HepG2 (cell line): ENCODE results near the gene APC2. TPM values are rescaled to one million over a fixed set of nuclear protein-coding genes. Genes with fewer than 3 reads are reported as not detected.

Experiments
- AGO1 ChIP-seq: fragments of 200-400 bp; formaldehyde crosslinking; IDR thresholded peaks from 2 replicates; pipeline ENCODE4 v1.6.1; 2017; ENCODE audit warnings: mild to moderate bottlenecking, low read depth, low read length, moderate library complexity; ENCODE audit not compliant: poor library complexity, severe bottlenecking
- GTF3A ChIP-seq: sonication (generic); formaldehyde crosslinking; conservative IDR thresholded peaks from 2 replicates; pipeline ENCODE4 v1.4.0; 2020; ENCODE audit warnings: mild to moderate bottlenecking, missing genetic modification reagents
- HIVEP1 ChIP-seq: sonication (generic); formaldehyde crosslinking; IDR thresholded peaks from 2 replicates; pipeline ENCODE4 v1.4.0; 2020; ENCODE audit warnings: mild to moderate bottlenecking, missing genetic modification reagents
- HOXA7 ChIP-seq: sonication (generic); formaldehyde crosslinking; IDR thresholded peaks from 2 replicates; pipeline ENCODE4 v1.8.1; 2022; ENCODE audit warnings: mild to moderate bottlenecking, missing genetic modification reagents, moderate library complexity
- IRX3 ChIP-seq: sonication (generic); formaldehyde crosslinking; IDR thresholded peaks from 2 replicates; pipeline ENCODE4 v1.8.1; 2023; ENCODE audit warnings: mild to moderate bottlenecking, low read depth, missing genetic modification reagents, borderline replicate concordance
- JDP2 ChIP-seq: sonication (generic); formaldehyde crosslinking; IDR thresholded peaks from 2 replicates; pipeline ENCODE4 v1.8.1; 2022; ENCODE audit warnings: missing genetic modification reagents, borderline replicate concordance
- NCOA2 ChIP-seq: sonication (generic); formaldehyde crosslinking; IDR thresholded peaks from 2 replicates; pipeline ENCODE4 v1.8.0; 2022; ENCODE audit warnings: inconsistent platforms
- POLR2A ChIP-seq, 2 experiments: IDR thresholded peaks; 2 replicates each; pipeline ENCODE4 v1.6.1; 2011; ENCODE audit warnings: low read depth in 2 of 2, low read length in 2 of 2, mild to moderate bottlenecking in 1 of 2, moderate library complexity in 1 of 2; ENCODE audit not compliant: insufficient read depth in 1 of 2
- PRDM10 ChIP-seq: sonication (generic); formaldehyde crosslinking; IDR thresholded peaks from 2 replicates; pipeline ENCODE4 v1.4.0; 2020; ENCODE audit warnings: low read depth, missing genetic modification reagents
- RARG ChIP-seq: sonication (generic); formaldehyde crosslinking; IDR thresholded peaks from 2 replicates; pipeline ENCODE4 v1.4.0; 2020; ENCODE audit warnings: low read depth, mild to moderate bottlenecking, missing genetic modification reagents
- STAT5B ChIP-seq: sonication (generic); formaldehyde crosslinking; IDR thresholded peaks from 2 replicates; pipeline ENCODE4 v1.4.0; 2020; ENCODE audit warnings: missing genetic modification reagents
- TAF1 ChIP-seq: sonication (generic); formaldehyde crosslinking; IDR thresholded peaks from 2 replicates; pipeline ENCODE4 v1.4.0; 2020; ENCODE audit warnings: missing genetic modification reagents
- THAP11 ChIP-seq: IDR thresholded peaks from 2 replicates; pipeline ENCODE4 v1.6.1; 2016; ENCODE audit warnings: missing biosample characterization, missing genetic modification reagents
- YEATS2 ChIP-seq: sonication (generic); formaldehyde crosslinking; IDR thresholded peaks from 2 replicates; pipeline ENCODE4 v1.4.0; 2020; ENCODE audit warnings: missing genetic modification reagents, borderline replicate concordance
- ZFP82 ChIP-seq: sonication (generic); formaldehyde crosslinking; IDR thresholded peaks from 2 replicates; pipeline ENCODE4 v1.5.1; 2020; ENCODE audit warnings: mild to moderate bottlenecking, missing genetic modification reagents, borderline replicate concordance
- ZNF317 ChIP-seq: sonication (generic); formaldehyde crosslinking; IDR thresholded peaks from 2 replicates; pipeline ENCODE4 v1.5.0; 2020; ENCODE audit warnings: mild to moderate bottlenecking, missing genetic modification reagents
- ZNF501 ChIP-seq: sonication (generic); formaldehyde crosslinking; IDR thresholded peaks from 2 replicates; pipeline ENCODE4 v1.5.1; 2020; ENCODE audit warnings: mild to moderate bottlenecking, moderate library complexity, missing genetic modification reagents
- ZNF589 ChIP-seq: sonication (generic); formaldehyde crosslinking; conservative IDR thresholded peaks from 2 replicates; pipeline ENCODE4 v1.8.0; 2022; ENCODE audit warnings: mild to moderate bottlenecking, moderate library complexity, missing genetic modification reagents
- ZNF605 ChIP-seq: sonication (generic); formaldehyde crosslinking; IDR thresholded peaks from 2 replicates; pipeline ENCODE4 v1.8.0; 2022; ENCODE audit warnings: mild to moderate bottlenecking, missing genetic modification reagents
- ZNF674 ChIP-seq: sonication (generic); formaldehyde crosslinking; IDR thresholded peaks from 2 replicates; pipeline ENCODE4 v1.5.0; 2020; ENCODE audit warnings: low read depth, mild to moderate bottlenecking, missing genetic modification reagents
- ZNF678 ChIP-seq: sonication (generic); formaldehyde crosslinking; IDR thresholded peaks from 2 replicates; pipeline ENCODE4 v1.4.0; 2020; ENCODE audit warnings: mild to moderate bottlenecking, missing genetic modification reagents
- ZNF747 ChIP-seq: sonication (generic); formaldehyde crosslinking; IDR thresholded peaks from 2 replicates; pipeline ENCODE4 v1.8.1; 2023; ENCODE audit warnings: missing genetic modification reagents, mild to moderate bottlenecking, borderline replicate concordance
- ZNF75D ChIP-seq: sonication (generic); formaldehyde crosslinking; IDR thresholded peaks from 2 replicates; pipeline ENCODE4 v1.8.1; 2023; ENCODE audit warnings: missing genetic modification reagents, mild to moderate bottlenecking, borderline replicate concordance
- ZNF879 ChIP-seq: sonication (generic); formaldehyde crosslinking; IDR thresholded peaks from 2 replicates; pipeline ENCODE4 v1.8.1; 2023; ENCODE audit warnings: missing genetic modification reagents
- polyA plus RNA-seq, 8 experiments: library from polyadenylated mRNA; depleted of rRNA in 3 of 8; stranded (reverse) in 7 of 8; unstranded in 1 of 8; fragments of >200 nt; fragmentation: Illumina TruSeq in 4 of 8; extraction: Trizol in 4 of 8; gene quantifications; 2 replicates each; pipeline versions ENCODE4 v1.2.1 to v1.2.3, GENCODE V29; 2011 to 2016; ENCODE audit warnings: low read depth in 4 of 8, missing spikeins in 1 of 8, mixed read lengths in 1 of 8; ENCODE audit not compliant: insufficient read depth in 1 of 8
- total RNA-seq, 5 experiments: library from RNA; depleted of rRNA; stranded (reverse); fragments of >200 nt; fragmentation: Illumina TruSeq; extraction: Trizol; gene quantifications; 2 replicates each; pipeline ENCODE4 v1.2.3, GENCODE V29; 2016; ENCODE audit warnings: low read depth in 1 of 5
- TF ChIP-seq, protein P1 (sequence below): sonication (generic); formaldehyde crosslinking; IDR thresholded peaks from 2 replicates; pipeline ENCODE4 v1.5.0; 2020; ENCODE audit warnings: missing genetic modification reagents

APC2 gene
- total and polyA plus RNA-seq, 2 of the 13 experiments (the other 11 are each of a cell fraction or from before 2014, with no cell fraction given), result 0.08 to 0.22 TPM

DNA sequence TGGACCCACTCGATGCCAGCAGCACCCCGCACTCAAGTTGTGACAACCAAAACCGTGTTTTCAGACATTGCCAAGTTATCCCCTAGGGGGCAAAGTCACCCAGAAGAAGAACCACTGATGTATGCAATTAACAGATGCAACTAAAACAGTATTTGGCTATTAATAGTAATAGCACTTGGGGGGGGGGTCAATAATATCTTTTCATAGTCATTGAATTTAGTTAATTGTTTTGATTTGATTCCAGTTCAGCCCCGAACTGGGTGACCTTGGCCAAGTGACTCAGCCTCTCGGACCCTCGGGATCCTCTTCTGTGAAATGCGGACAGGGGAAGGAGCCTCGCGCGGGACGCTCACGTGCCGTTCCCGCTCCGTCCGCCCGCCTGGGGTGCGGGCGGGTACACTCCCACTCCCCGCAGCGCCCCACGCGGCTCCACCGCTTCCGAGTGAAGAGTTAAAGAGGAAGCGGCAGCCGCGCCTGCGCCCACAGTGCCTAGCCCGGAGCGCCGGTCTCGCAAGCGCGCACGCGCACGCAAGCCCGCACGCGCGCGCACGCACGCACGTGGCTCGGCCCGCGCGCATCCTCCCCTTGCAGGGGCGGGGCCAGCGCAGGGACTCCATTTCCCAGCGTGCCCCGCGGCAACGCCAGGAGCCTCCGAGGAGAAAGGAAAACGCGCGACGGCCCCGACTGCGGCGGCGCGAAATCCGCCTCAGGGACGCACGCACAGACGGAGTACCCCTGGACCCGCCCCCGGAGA is 43.0 kb upstream of the APC2 start (continued):
- 0 out of 2 replicates have a peak, but pooled peaks have one; percentile 26 for TF ChIP-seq ZNF678 (CRISPR knock-in tag)
- no peak for TF ChIP-seq IRX3 (CRISPR knock-in tag)
- no peak for TF ChIP-seq PRDM10 (CRISPR knock-in tag)
- TF ChIP-seq RARG (CRISPR knock-in tag), result no peak
- TF ChIP-seq ZNF879 (CRISPR knock-in tag), result no peak
- no peak for TF ChIP-seq GTF3A (CRISPR knock-in tag)
- no peak for TF ChIP-seq ZFP82 (CRISPR knock-in tag)
- no peak for TF ChIP-seq ZNF75D (CRISPR knock-in tag)
- TF ChIP-seq NCOA2 (CRISPR knock-in tag), result 0 out of 2 replicates have a peak, but pooled peaks have one; percentile 8
- TF ChIP-seq ZNF501, result peak; percentile 74; the same call in 1 of the 2 replicates
- TF ChIP-seq POLR2A (IDR thresholded peaks at IDR 0.05; ENCODE audit: insufficient read depth in 1 of 2, low read depth in 2 of 2, low read length in 2 of 2), result peak; percentile 9 to 57; a peak in 2 of 4 replicates
- TF ChIP-seq STAT5B (CRISPR knock-in tag), result no peak
- no peak for TF ChIP-seq ZNF747
- TF ChIP-seq HOXA7 (CRISPR knock-in tag), result no peak
- no peak for TF ChIP-seq AGO1
- no peak for TF ChIP-seq ZNF605 (CRISPR knock-in tag)
- no peak for TF ChIP-seq ZNF317 (CRISPR knock-in tag)
- no peak for TF ChIP-seq JDP2 (CRISPR knock-in tag)
- no peak for TF ChIP-seq ZNF674
- TF ChIP-seq TAF1 (CRISPR knock-in tag), result no peak; the same call in 1 of the 2 replicates
- TF ChIP-seq THAP11 (CRISPR knock-in tag), result peak; percentile 97
- TF ChIP-seq, protein P1, sequence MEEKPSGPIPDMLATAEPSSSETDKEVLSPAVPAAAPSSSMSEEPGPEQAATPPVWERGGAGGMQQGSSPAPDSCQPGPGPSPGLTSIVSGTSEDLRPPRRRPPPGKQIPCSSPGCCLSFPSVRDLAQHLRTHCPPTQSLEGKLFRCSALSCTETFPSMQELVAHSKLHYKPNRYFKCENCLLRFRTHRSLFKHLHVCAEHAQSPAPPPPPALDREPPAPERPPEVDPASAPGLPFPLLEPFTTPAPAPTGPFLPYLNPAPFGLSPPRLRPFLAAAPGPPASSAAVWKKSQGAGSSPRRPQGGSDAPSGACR (CRISPR knock-in tag), result no peak
- TF ChIP-seq YEATS2 (CRISPR knock-in tag), result peak; percentile 3; the same call in 1 of the 2 replicates
- TF ChIP-seq HIVEP1, result no peak
- no peak for TF ChIP-seq ZNF589 (CRISPR knock-in tag)
